Fibroblast of lung (primary cell): ENCODE results near the gene APOH. TPM values are rescaled to one million over a fixed set of nuclear protein-coding genes. Genes with fewer than 3 reads are reported as not detected.

Source experiments
- DNase-seq, 2 donors: peaks; one replicate each; pipeline versions ENCODE4 v3.0.0 to v3.0.0-alpha.2; 2010; ENCODE audit warnings: low read depth in 2 of 2
- H2AFZ ChIP-seq: 2 replicates; pipeline ENCODE4 v1.5.1; 2012; ENCODE audit warnings: low read length, control low read depth, inconsistent platforms
- H3K27ac ChIP-seq: 2 replicates; pipeline ENCODE4 v1.5.1; 2011; ENCODE audit warnings: low read length, control low read depth; ENCODE audit not compliant: insufficient read depth
- H3K27me3 ChIP-seq: 2 replicates; pipeline ENCODE4 v1.5.1; 2011; ENCODE audit warnings: mild to moderate bottlenecking, low read length; ENCODE audit not compliant: control insufficient read depth, insufficient read depth
- H3K36me3 ChIP-seq: 2 replicates; pipeline ENCODE4 v1.5.1; 2011; ENCODE audit warnings: low read length; ENCODE audit not compliant: control insufficient read depth, insufficient read depth
- H3K4me1 ChIP-seq: 2 replicates; pipeline ENCODE4 v1.5.1; 2011; ENCODE audit warnings: low read length; ENCODE audit not compliant: control insufficient read depth, insufficient read depth; ENCODE audit errors: extremely low read depth
- H3K4me2 ChIP-seq: 2 replicates; pipeline ENCODE4 v1.5.1; 2011; ENCODE audit warnings: low read length, control low read depth; ENCODE audit not compliant: insufficient read depth; ENCODE audit errors: extremely low read depth
- H3K4me3 ChIP-seq, 4 experiments: fragments of 200-600 bp in 1 of 4; sonication (generic) in 1 of 4; replicated peaks in 1 of 4; 2 replicates each; pipeline ENCODE4 v1.5.1; 2011 to 2016; ENCODE audit warnings: low read length in 4 of 4, low read depth in 3 of 4, mild to moderate bottlenecking in 3 of 4, control low read depth in 2 of 4, inconsistent platforms in 1 of 4, mixed read lengths in 1 of 4; ENCODE audit not compliant: insufficient read depth in 1 of 4; ENCODE audit errors: control extremely low read depth in 1 of 4
- H3K79me2 ChIP-seq: 2 replicates; pipeline ENCODE4 v1.5.1; 2012; ENCODE audit warnings: mild to moderate bottlenecking, low read length, inconsistent platforms; ENCODE audit not compliant: control insufficient read depth, insufficient read depth
- H3K9ac ChIP-seq: 2 replicates; pipeline ENCODE4 v1.5.1; 2011; ENCODE audit warnings: mild to moderate bottlenecking, low read length, control low read depth; ENCODE audit not compliant: insufficient read depth
- H3K9me3 ChIP-seq: 2 replicates; pipeline ENCODE4 v1.5.1; 2012; ENCODE audit warnings: low read depth, low read length; ENCODE audit not compliant: control insufficient read depth, insufficient read depth
- H4K20me1 ChIP-seq: 2 replicates; pipeline ENCODE4 v1.5.1; 2011; ENCODE audit warnings: low read length; ENCODE audit not compliant: control insufficient read depth, insufficient read depth; ENCODE audit errors: extremely low read depth
- CTCF ChIP-seq, 2 donors: IDR thresholded peaks in 1 of 2; conservative IDR thresholded peaks in 1 of 2; 1 replicate in 1 of 2; 2 replicates in 1 of 2; pipeline ENCODE4 v1.5.1; 2011 to 2012; ENCODE audit warnings: low read length in 2 of 2, control low read depth in 1 of 2, inconsistent platforms in 1 of 2, low read depth in 1 of 2, mild to moderate bottlenecking in 1 of 2
- EZH2 ChIP-seq: IDR thresholded peaks from 2 replicates; pipeline ENCODE4 v1.5.1; 2012; ENCODE audit warnings: low read length, control low read depth, mild to moderate bottlenecking; ENCODE audit errors: missing control alignments
- polyA plus RNA-seq, 2 donors: library from polyadenylated mRNA; depleted of rRNA in 1 of 2; stranded (reverse) in 1 of 2; unstranded in 1 of 2; fragments of >200 nt; gene quantifications; 2 replicates each; pipeline ENCODE4 v1.2.1, GENCODE V29; 2011 to 2012; ENCODE audit warnings: missing spikeins in 1 of 2
- total RNA-seq: library from RNA; depleted of rRNA; stranded (reverse); fragments of >200 nt; gene quantifications from 2 replicates; pipeline ENCODE4 v1.2.1, GENCODE V29; 2014

Gene APOH
- total and polyA plus RNA-seq, 2 donors (not counting 1 experiment from before 2014, with no cell fraction given) = not detected

- Histone ChIP-seq H3K4me3 (no peak overlapping the region), H3K27ac (no peak overlapping the region), H3K36me3 (no peaks in the 10 kb centered on the region), H3K4me1 (no peaks in the 10 kb centered on the region), H3K9ac (no peak overlapping the region), H2AFZ (no peak overlapping the region), H3K79me2 (no peaks in the 10 kb centered on the region), H3K27me3 (no peaks in the 10 kb centered on the region), H4K20me1 (no peaks in the 10 kb centered on the region), H3K9me3 (no peaks in the 10 kb centered on the region), H3K4me2 (no peak overlapping the region)
- TF ChIP-seq EZH2 (no peak), CTCF (conservative IDR thresholded peaks at IDR 0.05 in 1 of 2, IDR thresholded peaks at IDR 0.05 in 1 of 2; ENCODE audit: low read depth in 1 of 2, low read length in 2 of 2) (no peak)
- DNase-seq = no peak
These were observed 56.5 kb downstream of the APOH start for GRCh38 chr17:66172691-66173223.

GRCh38 chr17:66172144-66172543 lies 57.1 kb downstream of the APOH start:
- H3K4me2 ChIP-seq = no peak overlapping the region
- no peaks in the 10 kb centered on the region for H3K9me3 ChIP-seq
- no peak for TF ChIP-seq CTCF (conservative IDR thresholded peaks at IDR 0.05 in 1 of 2, IDR thresholded peaks at IDR 0.05 in 1 of 2; ENCODE audit: low read depth in 1 of 2, low read length in 2 of 2)
- no peak for TF ChIP-seq EZH2
- no peak overlapping the region for H3K4me3 ChIP-seq
- H3K27ac ChIP-seq = no peak overlapping the region
- H3K79me2 ChIP-seq = no peaks in the 10 kb centered on the region
- no peaks in the 10 kb centered on the region for H3K4me1 ChIP-seq
- no peak for DNase-seq
- H3K27me3 ChIP-seq = no peaks in the 10 kb centered on the region
- no peak overlapping the region for H3K9ac ChIP-seq
- H4K20me1 ChIP-seq = no peaks in the 10 kb centered on the region
- no peaks in the 10 kb centered on the region for H3K36me3 ChIP-seq
- no peak overlapping the region for H2AFZ ChIP-seq

- no peak overlapping the region for H3K4me3 ChIP-seq
- H3K79me2 ChIP-seq = no peaks in the 10 kb centered on the region
- no peak overlapping the region for H2AFZ ChIP-seq
- no peaks in the 10 kb centered on the region for H3K36me3 ChIP-seq
- no peak for TF ChIP-seq EZH2
- TF ChIP-seq CTCF (conservative IDR thresholded peaks at IDR 0.05 in 1 of 2, IDR thresholded peaks at IDR 0.05 in 1 of 2; ENCODE audit: low read depth in 1 of 2, low read length in 2 of 2) = no peak
- H3K9me3 ChIP-seq = no peaks in the 10 kb centered on the region
- no peak overlapping the region for H3K4me2 ChIP-seq
- no peak overlapping the region for H3K27ac ChIP-seq
- H3K4me1 ChIP-seq = no peaks in the 10 kb centered on the region
- H3K9ac ChIP-seq = no peak overlapping the region
- H4K20me1 ChIP-seq = no peaks in the 10 kb centered on the region
- no peaks in the 10 kb centered on the region for H3K27me3 ChIP-seq
- DNase-seq = no peak
These were observed 57.5 kb downstream of the APOH start for GRCh38 chr17:66171692-66172091.
